Neural progenitor cell (in vitro differentiated cells): ENCODE measurements around the gene RNF8.

Source experiments
- EZH2 ChIP-seq: fragments of 200-600 bp; sonication (generic); IDR thresholded peaks from 2 replicates; pipeline ENCODE4 v1.6.1; 2017; ENCODE audit warnings: antibody characterized with exemption, mild to moderate bottlenecking, moderate library complexity
- EZH2phosphoT487 ChIP-seq: fragments of 200-600 bp; sonication (generic); IDR thresholded peaks from 2 replicates; pipeline ENCODE4 v1.6.1; 2017; ENCODE audit warnings: antibody characterized with exemption
- TF ChIP-seq, protein P1 (sequence below): fragments of 200-600 bp; sonication (generic); IDR thresholded peaks from 2 replicates; pipeline ENCODE4 v1.5.1; 2017; ENCODE audit warnings: antibody characterized with exemption, mild to moderate bottlenecking

DNA sequence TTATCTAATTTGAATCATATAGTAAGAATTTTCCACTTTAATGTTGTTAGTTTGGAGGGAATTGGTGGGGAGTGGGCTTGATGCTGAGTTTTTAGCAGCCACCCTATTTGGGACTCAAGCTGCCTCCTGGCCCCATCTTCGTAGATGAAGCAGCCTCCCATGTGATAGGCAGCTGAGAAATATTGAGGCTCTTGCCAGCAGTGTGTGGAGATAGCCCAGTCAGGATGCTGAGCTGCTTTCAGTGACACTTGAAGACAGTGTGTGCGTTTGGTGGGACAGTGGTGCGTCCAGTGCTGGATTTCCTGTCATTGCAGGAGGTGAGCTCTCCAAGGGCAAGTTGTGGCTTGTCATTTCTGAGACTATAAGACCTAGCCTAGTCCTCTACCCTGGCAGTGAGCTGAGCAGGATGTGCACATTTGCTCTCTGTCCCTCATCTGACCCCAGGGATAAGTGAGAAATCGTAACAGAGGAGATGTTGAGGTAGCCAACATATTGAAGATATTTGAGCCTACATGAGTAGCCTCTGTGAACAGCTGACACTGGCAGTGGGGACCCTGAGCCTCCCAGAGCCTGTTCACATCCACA is 47.9 kb upstream of the RNF8 start:
- TF ChIP-seq, protein P1, sequence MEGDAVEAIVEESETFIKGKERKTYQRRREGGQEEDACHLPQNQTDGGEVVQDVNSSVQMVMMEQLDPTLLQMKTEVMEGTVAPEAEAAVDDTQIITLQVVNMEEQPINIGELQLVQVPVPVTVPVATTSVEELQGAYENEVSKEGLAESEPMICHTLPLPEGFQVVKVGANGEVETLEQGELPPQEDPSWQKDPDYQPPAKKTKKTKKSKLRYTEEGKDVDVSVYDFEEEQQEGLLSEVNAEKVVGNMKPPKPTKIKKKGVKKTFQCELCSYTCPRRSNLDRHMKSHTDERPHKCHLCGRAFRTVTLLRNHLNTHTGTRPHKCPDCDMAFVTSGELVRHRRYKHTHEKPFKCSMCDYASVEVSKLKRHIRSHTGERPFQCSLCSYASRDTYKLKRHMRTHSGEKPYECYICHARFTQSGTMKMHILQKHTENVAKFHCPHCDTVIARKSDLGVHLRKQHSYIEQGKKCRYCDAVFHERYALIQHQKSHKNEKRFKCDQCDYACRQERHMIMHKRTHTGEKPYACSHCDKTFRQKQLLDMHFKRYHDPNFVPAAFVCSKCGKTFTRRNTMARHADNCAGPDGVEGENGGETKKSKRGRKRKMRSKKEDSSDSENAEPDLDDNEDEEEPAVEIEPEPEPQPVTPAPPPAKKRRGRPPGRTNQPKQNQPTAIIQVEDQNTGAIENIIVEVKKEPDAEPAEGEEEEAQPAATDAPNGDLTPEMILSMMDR, result no peak
- TF ChIP-seq EZH2 (no peak), EZH2phosphoT487 (no peak)
